Retinal pigment epithelial cell (primary cell): ENCODE measurements around the gene VMO1.

ENCODE experiments used
- DNase-seq: peaks from one replicate; pipeline ENCODE4 v3.0.0-alpha.2; 2010; ENCODE audit warnings: low read depth
- H3K4me3 ChIP-seq: 2 replicates; pipeline ENCODE4 v1.5.1; 2011; ENCODE audit warnings: mild to moderate bottlenecking, low read length, control low read depth, moderate library complexity
- TF ChIP-seq, protein P1 (sequence below): conservative IDR thresholded peaks from 2 replicates; pipeline ENCODE4 v1.5.1; 2011; ENCODE audit warnings: low read depth, low read length, control low read depth, inconsistent platforms

The VMO1 gene

DNA sequence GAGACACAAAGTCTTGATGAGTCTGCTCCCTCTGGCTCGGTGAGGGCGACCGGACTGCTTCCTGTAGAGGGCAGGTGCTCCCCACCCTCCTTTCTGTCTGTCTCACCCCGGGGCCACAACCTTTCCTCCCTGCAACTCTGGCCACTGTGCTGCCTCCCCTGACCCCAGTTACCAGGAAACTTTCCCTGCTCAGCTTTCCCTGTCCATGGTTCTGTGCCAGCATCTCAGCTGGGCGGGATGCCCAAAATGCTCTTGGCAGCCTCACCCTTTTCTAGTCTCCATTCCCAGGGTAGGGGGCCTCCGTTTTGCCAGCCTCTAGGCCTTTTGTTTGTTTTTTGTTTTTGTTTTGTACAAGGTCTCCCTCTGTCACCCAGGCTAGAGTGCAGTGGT, 22.2 kb upstream of the VMO1 start:
- TF ChIP-seq, protein P1, sequence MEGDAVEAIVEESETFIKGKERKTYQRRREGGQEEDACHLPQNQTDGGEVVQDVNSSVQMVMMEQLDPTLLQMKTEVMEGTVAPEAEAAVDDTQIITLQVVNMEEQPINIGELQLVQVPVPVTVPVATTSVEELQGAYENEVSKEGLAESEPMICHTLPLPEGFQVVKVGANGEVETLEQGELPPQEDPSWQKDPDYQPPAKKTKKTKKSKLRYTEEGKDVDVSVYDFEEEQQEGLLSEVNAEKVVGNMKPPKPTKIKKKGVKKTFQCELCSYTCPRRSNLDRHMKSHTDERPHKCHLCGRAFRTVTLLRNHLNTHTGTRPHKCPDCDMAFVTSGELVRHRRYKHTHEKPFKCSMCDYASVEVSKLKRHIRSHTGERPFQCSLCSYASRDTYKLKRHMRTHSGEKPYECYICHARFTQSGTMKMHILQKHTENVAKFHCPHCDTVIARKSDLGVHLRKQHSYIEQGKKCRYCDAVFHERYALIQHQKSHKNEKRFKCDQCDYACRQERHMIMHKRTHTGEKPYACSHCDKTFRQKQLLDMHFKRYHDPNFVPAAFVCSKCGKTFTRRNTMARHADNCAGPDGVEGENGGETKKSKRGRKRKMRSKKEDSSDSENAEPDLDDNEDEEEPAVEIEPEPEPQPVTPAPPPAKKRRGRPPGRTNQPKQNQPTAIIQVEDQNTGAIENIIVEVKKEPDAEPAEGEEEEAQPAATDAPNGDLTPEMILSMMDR: no peak
- no peak overlapping the region for H3K4me3 ChIP-seq
- DNase-seq: no peak

DNA sequence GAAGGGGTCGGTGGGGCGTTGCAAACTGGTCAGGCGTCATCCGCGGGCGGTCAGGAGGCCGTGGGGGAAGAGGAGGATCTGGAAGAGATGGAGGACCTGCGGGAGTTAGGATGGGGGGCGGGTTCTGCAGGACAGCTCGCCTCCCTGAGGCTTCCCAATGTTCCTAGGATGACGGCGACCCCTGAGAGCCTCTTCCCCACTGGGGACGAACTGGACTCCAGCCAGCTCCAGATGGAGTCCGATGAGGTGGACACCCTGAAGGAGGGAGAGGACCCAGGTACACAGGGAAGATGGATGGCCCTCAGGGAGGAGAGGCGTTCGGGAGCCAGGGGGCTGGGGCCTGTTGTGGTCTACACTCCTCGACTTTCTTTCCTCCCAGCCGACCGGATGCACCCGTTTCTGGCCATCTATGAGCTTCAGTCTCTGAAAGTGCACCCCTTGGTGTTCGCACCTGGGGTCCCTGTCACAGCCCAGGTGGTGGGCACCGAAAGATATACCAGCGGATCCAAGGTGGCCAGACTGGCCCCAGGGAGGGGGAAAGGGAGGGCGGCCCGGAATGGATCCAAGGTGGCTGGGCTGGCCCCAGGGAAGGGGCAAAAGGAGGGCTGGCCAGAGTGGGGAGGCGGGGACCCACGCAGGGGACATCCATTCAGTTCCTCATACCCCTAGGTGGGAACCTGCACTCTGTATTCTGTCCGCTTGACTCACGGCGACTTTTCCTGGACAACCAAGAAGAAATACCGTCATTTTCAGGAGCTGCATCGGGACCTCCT, 21.6 kb upstream of the VMO1 start:
- peak overlapping the region; percentile 65 for H3K4me3 ChIP-seq
- TF ChIP-seq, protein P1: no peak
- DNase-seq: no peak

DNA sequence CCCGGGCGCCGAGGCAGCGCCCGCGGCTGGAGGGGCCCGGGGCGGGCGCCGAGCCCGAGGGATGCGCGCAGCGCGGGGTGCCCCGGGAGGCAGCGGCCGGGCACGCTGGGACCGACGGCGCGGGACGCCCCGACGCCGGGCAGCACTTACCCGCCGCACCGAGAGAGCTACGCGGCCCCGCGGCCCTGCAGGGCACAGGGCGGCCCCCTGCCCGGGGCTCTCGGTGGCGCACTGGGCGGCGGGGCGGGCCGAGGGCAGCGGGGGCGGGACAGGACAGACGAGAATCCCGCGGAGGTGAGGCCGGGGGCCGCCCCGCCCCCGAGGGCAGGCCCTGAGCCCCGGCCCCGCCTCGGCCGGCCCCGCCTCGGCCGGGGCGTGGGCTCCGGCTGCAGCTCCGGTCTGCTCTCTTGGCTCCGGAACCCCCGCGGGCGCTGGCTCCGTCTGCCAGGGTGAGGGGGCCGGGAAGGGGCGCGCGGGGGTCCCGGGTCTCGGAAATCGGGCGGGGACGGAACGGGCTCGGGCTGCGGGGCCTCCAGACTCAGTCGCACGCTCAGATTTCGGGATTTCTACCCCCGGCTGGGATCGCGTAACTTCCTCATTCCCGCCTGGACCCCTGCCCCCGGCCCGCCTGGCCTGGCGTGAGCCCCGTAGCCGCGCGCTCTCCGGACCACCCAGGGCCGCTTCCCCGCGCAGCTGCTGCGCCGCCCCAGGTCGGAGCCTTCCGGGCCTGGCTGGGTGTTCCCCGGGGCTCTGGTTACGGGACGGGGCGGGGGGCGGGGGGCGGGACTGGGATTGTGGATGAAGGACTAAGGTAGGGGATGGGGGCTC, 20.8 kb upstream of the VMO1 start, which contains the start of gene PLD2:
Gene PLD2, plus strand, starts transcription at position 376 of the 828 bp plus-strand sequence. CDS start 621 bp downstream, outside the sequence.
- TF ChIP-seq, protein P1: no peak
- peak within 1 kb of the TSS; percentile 68 for H3K4me3 ChIP-seq
- DNase-seq: no peak

DNA sequence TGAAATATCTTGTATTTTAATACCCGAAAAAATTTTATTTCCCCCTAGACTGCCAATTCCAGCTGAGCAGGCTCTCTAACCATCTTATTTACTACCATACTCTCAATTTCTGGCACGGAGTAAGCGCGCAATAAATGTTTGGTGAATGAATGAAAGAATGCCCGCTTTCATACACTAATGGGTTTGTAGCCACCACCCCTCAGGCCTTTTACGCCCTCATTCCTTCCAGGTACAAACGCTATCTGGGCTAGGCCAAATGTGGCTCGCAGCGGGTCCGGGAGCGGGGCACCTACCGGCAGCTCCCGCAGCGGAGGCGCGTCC, 20.3 kb upstream of the VMO1 start:
- no peak for DNase-seq
- TF ChIP-seq, protein P1: no peak

DNA sequence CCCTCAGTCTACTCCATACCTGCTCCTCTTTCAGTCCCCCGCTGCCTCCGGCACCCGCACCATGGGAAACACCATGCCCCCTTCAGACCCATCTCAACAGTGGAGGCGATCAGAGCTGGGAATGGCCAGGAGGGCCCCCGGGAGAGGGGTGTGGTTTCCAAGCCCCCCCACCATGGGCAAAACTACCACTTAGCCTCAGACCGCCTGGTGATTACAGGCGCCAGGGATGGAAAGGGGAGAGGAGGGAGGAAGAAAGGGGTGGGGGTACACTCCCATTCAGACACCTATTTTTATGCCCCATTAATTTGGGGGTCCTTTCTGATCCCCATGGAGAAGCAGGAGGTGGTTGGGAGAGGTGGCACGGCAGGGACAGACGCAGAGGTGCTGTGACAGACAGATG, 16.1 kb upstream of the VMO1 start, which contains the start of gene C17orf114:
Gene C17orf114, minus strand, starts transcription at position 101 of the 400 bp plus-strand sequence.
- no peak within 1 kb of the TSS for H3K4me3 ChIP-seq
- TF ChIP-seq, protein P1: no peak
- DNase-seq: no peak

More for the DNA sequence above, 20.3 kb upstream of the VMO1 start:
- peak overlapping the region; percentile 68 for H3K4me3 ChIP-seq

DNA sequence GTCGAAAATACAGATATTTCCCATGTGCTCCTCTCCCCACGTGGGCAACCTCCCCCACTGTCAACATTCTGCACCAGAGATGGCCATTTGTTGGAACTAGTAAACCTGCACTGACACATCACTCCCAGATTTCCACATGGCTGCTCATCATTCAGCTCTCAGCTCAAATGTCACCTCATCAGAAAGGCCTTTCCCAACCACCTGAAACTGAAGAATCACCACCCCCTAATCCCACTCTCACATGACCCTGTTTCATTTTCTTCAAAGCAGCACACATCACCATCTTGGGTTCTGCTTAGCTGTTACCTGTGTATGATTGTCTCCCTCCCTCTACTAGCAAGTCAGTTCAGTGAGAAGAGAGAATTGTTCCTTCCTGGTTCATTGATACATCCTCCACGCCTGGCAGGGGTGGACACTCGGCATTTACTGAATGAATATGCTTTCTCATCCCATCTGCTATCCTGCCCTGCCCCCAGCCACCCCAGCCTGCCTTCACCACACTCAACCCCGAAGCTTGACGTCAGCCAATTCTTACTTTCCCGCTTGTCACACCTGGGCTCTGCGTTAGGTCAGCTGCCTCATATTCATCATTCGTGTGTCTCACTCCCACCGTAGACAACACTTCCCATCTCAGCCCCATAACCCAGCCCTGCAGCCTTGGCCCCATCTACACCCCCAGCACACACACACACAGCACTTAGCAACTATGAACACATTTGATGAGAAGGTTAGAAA, 14.5 kb upstream of the VMO1 start:
- no peak overlapping the region for H3K4me3 ChIP-seq
- no peak for DNase-seq
- TF ChIP-seq, protein P1: no peak
